HG02623 (cell line): Measurements from ENCODE around the gene LSAMP.
A peak's percentile ranks its signal among the peaks of the same experiment; 100 is the strongest.

ENCODE experiments used
- ATAC-seq: cut with Tn5 transposase; IDR thresholded peaks from one replicate; pipeline ENCODE4 v1.9.1; 2021; ENCODE audit warnings: moderate library complexity; ENCODE audit not compliant: unreplicated experiment

LSAMP gene

GRCh38 chr3:116179091-116179490 is 266.2 kb downstream of the LSAMP start:
- ATAC-seq = no peak

GRCh38 chr3:116176974-116177555 is 268.2 kb downstream of the LSAMP start:
- no peak for ATAC-seq

- no peak for ATAC-seq
Measured at GRCh38 chr3:116166121-116166520, 279.2 kb downstream of the LSAMP start.

- ATAC-seq = no peak
Measured at GRCh38 chr3:116165641-116166040, 279.6 kb downstream of the LSAMP start.

GRCh38 chr3:116165135-116165534 is 280.2 kb downstream of the LSAMP start:
- ATAC-seq = no peak

- no peak for ATAC-seq
Measured at GRCh38 chr3:116164039-116164438, 281.2 kb downstream of the LSAMP start.

GRCh38 chr3:116161575-116162525 is 283.4 kb downstream of the LSAMP start:
- no peak for ATAC-seq

GRCh38 chr3:116160594-116160993 is 284.7 kb downstream of the LSAMP start:
- no peak for ATAC-seq

- ATAC-seq = no peak
Measured at GRCh38 chr3:116155841-116156240, 289.4 kb downstream of the LSAMP start.

- ATAC-seq = no peak
Measured at GRCh38 chr3:116154389-116154788, 290.9 kb downstream of the LSAMP start.

- ATAC-seq = no peak
Measured at GRCh38 chr3:116153174-116153573, 292.1 kb downstream of the LSAMP start.

GRCh38 chr3:116150655-116151167 is 294.6 kb downstream of the LSAMP start:
- ATAC-seq = no peak

GRCh38 chr3:116148881-116149851 is 296.1 kb downstream of the LSAMP start:
- ATAC-seq = no peak

- no peak for ATAC-seq
Measured at GRCh38 chr3:116145613-116146012, 299.7 kb downstream of the LSAMP start.

GRCh38 chr3:116141724-116142123 is 303.6 kb downstream of the LSAMP start:
- ATAC-seq = no peak

GRCh38 chr3:116140100-116140689 is 305.1 kb downstream of the LSAMP start:
- ATAC-seq = peak; percentile 47

- peak; percentile 44 for ATAC-seq
Measured at GRCh38 chr3:116139641-116140040, 305.6 kb downstream of the LSAMP start.

GRCh38 chr3:116135457-116136085 is 309.7 kb downstream of the LSAMP start:
- ATAC-seq = no peak

- ATAC-seq = no peak
Measured at GRCh38 chr3:116129187-116129946, 315.9 kb downstream of the LSAMP start.
